ENCODE data around the gene MLH1.

DNA sequence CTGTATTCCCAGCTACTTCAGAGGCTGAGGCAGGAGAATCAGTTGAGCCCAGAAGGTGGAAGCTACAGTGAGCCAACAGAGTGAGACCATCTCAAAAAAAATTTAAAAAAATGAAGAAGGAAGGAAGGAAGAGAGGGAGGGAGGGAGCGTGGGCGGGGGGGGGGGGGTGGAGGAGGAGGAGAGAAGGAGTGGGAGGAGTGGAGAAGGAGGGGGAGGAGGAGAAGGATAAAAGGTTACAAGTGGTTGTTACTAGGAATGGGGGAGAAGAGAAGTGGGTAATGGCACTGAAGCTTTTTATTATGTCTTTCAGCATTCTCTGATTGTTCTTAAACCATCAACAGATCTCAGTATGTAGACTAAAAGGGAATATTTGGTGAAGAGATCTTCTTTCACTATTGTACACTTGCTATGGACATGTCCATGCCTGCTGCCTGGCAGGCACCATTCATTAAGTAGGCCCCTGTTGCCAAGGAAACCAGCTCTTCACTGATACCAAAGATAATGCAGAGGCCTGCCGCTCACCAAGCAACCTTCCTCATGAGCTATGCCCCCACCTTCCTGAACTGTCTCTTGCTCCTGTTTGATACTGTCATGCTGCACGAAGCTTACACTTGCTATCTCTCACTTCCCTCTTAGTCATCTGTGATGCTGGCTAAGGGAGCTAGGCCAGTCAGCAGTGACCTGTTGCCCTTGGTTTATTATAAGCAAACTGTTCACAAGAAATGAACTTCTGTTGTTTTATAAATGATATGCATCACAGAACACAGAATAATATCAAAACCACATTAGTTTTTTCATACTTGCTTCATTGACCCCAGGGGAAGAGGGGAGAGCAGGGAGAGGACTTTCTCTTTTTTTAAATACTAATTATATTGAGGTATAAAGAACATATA lies 23.5 kb upstream of the MLH1 start:
- TF ChIP-seq, protein P1, sequence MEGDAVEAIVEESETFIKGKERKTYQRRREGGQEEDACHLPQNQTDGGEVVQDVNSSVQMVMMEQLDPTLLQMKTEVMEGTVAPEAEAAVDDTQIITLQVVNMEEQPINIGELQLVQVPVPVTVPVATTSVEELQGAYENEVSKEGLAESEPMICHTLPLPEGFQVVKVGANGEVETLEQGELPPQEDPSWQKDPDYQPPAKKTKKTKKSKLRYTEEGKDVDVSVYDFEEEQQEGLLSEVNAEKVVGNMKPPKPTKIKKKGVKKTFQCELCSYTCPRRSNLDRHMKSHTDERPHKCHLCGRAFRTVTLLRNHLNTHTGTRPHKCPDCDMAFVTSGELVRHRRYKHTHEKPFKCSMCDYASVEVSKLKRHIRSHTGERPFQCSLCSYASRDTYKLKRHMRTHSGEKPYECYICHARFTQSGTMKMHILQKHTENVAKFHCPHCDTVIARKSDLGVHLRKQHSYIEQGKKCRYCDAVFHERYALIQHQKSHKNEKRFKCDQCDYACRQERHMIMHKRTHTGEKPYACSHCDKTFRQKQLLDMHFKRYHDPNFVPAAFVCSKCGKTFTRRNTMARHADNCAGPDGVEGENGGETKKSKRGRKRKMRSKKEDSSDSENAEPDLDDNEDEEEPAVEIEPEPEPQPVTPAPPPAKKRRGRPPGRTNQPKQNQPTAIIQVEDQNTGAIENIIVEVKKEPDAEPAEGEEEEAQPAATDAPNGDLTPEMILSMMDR (IDR thresholded peaks at IDR 0.05): no peak
- TF ChIP-seq POLR2AphosphoS5 (IDR thresholded peaks at IDR 0.05; ENCODE audit: low read depth, low read length) (no peak), TCF7L2 (IDR thresholded peaks at IDR 0.05; ENCODE audit: low read depth, low read length) (no peak)
- TF ChIP-seq, protein P2, sequence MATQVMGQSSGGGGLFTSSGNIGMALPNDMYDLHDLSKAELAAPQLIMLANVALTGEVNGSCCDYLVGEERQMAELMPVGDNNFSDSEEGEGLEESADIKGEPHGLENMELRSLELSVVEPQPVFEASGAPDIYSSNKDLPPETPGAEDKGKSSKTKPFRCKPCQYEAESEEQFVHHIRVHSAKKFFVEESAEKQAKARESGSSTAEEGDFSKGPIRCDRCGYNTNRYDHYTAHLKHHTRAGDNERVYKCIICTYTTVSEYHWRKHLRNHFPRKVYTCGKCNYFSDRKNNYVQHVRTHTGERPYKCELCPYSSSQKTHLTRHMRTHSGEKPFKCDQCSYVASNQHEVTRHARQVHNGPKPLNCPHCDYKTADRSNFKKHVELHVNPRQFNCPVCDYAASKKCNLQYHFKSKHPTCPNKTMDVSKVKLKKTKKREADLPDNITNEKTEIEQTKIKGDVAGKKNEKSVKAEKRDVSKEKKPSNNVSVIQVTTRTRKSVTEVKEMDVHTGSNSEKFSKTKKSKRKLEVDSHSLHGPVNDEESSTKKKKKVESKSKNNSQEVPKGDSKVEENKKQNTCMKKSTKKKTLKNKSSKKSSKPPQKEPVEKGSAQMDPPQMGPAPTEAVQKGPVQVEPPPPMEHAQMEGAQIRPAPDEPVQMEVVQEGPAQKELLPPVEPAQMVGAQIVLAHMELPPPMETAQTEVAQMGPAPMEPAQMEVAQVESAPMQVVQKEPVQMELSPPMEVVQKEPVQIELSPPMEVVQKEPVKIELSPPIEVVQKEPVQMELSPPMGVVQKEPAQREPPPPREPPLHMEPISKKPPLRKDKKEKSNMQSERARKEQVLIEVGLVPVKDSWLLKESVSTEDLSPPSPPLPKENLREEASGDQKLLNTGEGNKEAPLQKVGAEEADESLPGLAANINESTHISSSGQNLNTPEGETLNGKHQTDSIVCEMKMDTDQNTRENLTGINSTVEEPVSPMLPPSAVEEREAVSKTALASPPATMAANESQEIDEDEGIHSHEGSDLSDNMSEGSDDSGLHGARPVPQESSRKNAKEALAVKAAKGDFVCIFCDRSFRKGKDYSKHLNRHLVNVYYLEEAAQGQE (IDR thresholded peaks at IDR 0.05; ENCODE audit: insufficient read depth in 1 of 2, low read depth in 2 of 2, low read length in 1 of 2): no peak
